HS-5 (cell line): ENCODE results near the gene PRKRIP1.
"Not testable (repeated sequence)": the region's sequence is repeated elsewhere in the genome, so short reads cannot be mapped to it uniquely, and the experiment has no call there.

Source experiments
- DNase-seq: peaks from one replicate; pipeline ENCODE4 v3.0.0-alpha.2; 2012; ENCODE audit warnings: low read depth

The PRKRIP1 gene

GRCh38 chr7:102457352-102457924 lies 61.3 kb downstream of the PRKRIP1 start:
- DNase-seq: no peak

- no peak for DNase-seq
Measured at GRCh38 chr7:102459221-102459844, 63.2 kb downstream of the PRKRIP1 start.

GRCh38 chr7:102460467-102460866 lies 64.3 kb downstream of the PRKRIP1 start:
- no peak for DNase-seq

GRCh38 chr7:102463841-102464576 lies 67.8 kb downstream of the PRKRIP1 start:
- DNase-seq: no peak

- DNase-seq: peak; percentile 39
Measured at GRCh38 chr7:102464577-102465280, 68.6 kb downstream of the PRKRIP1 start, which contains the start of the genes ALKBH4 and LRWD1. Gene ALKBH4, minus strand, starts transcription at chr7:102464863. Its CDS starts 27 bp downstream, at chr7:102464836. Gene LRWD1, plus strand, starts transcription at chr7:102464984. Its CDS starts 97 bp downstream, at chr7:102465081.

GRCh38 chr7:102466097-102466496 lies 69.9 kb downstream of the PRKRIP1 start:
- no peak for DNase-seq

GRCh38 chr7:102467581-102468477 lies 71.7 kb downstream of the PRKRIP1 start:
- no peak for DNase-seq

GRCh38 chr7:102468478-102469350 lies 72.6 kb downstream of the PRKRIP1 start:
- DNase-seq: no peak

- DNase-seq: no peak
Measured at GRCh38 chr7:102469351-102469971, 73.3 kb downstream of the PRKRIP1 start.

GRCh38 chr7:102469972-102470825 lies 74.0 kb downstream of the PRKRIP1 start:
- DNase-seq: no peak

GRCh38 chr7:102471791-102472125 lies 75.6 kb downstream of the PRKRIP1 start:
- no peak for DNase-seq

GRCh38 chr7:102472126-102473041 lies 76.2 kb downstream of the PRKRIP1 start:
- DNase-seq: no peak

GRCh38 chr7:102473271-102473991 lies 77.3 kb downstream of the PRKRIP1 start:
- no peak for DNase-seq

- not testable (repeated sequence) for DNase-seq
Measured at GRCh38 chr7:102474116-102474515, 78.0 kb downstream of the PRKRIP1 start.

- not testable (repeated sequence) for DNase-seq
Measured at GRCh38 chr7:102474736-102475435, 78.7 kb downstream of the PRKRIP1 start.
